Activated naive CD4-positive, alpha-beta T cell treated with anti-CD3 and anti-CD28 coated beads, Interleukin-2, amount 50 U/mL, for 72 hours (primary cell): ENCODE measurements around the gene C10orf90. TPM values are rescaled to one million over a fixed set of nuclear protein-coding genes. Genes with fewer than 3 reads are reported as not detected.
"Not testable (repeated sequence)": the region's sequence is repeated elsewhere in the genome, so short reads cannot be mapped to it uniquely, and the experiment has no call there.

ENCODE experiments used
- ATAC-seq, 2 donors: fragments of 150-1000 bp; cut with Tn5 transposase; 2 replicates each; pipeline ENCODE4 v1.10.0; 2021; ENCODE audit warnings: mild to moderate bottlenecking in 2 of 2, moderate library complexity in 2 of 2
- DNase-seq, 2 donors: peaks; one replicate each; pipeline ENCODE4 v3.0.0; 2021 to 2022; ENCODE audit warnings: low spot score in 2 of 2
- H3K27ac Mint-ChIP-seq, 2 donors: one replicate each; pipeline ENCODE4 v1.8.0; 2022; ENCODE audit warnings: mild to moderate bottlenecking in 2 of 2, mixed read lengths in 2 of 2
- H3K36me3 Mint-ChIP-seq, 2 donors: one replicate each; pipeline ENCODE4 v1.8.0; 2022; ENCODE audit warnings: mixed read lengths in 2 of 2
- H3K9me3 Mint-ChIP-seq, 2 donors: one replicate each; pipeline ENCODE4 v1.8.0; 2022; ENCODE audit warnings: mixed read lengths in 2 of 2
- total RNA-seq, 2 donors: library from RNA; stranded (reverse); gene quantifications; one replicate each; pipeline ENCODE4 v1.2.3, GENCODE V29; 2022

C10orf90 gene
- total RNA-seq, 2 donors from 2014 or later, result not detected

DNA sequence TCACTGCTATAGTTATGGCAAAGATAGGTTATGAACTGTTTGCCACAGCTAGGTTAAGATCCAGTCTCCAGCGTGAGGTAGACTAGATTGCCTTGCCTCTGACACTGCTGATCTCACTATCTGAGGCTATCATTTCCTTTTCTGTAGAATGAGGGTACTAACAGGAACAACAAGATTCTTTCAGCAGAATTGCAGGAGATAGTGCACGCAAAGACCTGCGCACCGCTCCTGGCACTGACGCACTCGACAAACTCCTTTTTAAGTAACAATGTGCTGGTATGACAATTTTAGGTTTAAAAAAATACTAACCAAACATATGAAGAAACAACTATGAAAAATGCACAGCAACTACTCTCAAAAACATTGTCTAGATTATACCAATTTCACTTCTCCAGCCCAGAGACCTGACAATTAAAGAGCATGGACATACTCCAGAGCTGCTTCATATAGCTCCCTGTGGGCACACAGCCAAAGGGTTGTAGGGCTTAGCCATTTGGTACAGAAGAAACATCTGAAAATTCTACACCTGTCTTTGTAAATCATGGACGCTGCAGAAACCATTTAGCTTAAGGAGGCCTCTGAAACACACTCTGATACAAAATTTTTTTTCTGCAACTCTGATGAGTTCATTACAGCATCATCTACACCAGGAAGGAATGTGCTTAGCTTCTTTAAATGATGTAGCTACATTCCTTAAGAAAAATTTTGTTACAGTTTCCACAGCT, 290.0 kb downstream of the C10orf90 start:
- DNase-seq, result no peak
- no peak overlapping the region for H3K27ac Mint-ChIP-seq
- H3K9me3 Mint-ChIP-seq, result peaks cover 4 to 5% of the 10 kb centered on the region in 2 donors
- H3K36me3 Mint-ChIP-seq, result no peaks in the 10 kb centered on the region
- no peak for ATAC-seq

DNA sequence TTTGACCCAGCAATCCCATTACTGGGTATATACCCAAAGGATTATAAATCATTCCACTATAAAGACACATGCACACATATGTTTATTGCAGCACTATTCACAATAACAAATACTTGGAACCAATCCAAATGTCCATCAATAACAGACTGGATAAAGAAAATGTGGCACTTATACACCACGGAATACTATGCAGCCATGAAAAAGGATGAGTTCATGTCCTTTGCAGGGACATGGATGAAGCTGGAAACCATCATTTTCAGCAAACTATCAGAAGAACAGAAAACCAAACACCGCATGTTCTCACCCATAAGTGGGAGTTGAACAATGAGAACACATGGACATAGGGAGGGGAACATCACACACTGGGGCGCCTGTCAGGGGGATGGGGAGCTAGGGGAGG, 291.3 kb downstream of the C10orf90 start:
- not testable (repeated sequence) for DNase-seq, ATAC-seq, H3K36me3 Mint-ChIP-seq, H3K27ac Mint-ChIP-seq
- peaks cover 10 to 15% of the 10 kb centered on the region in 2 donors for H3K9me3 Mint-ChIP-seq

- Mint-ChIP-seq H3K27ac (no peak overlapping the region), H3K9me3 (peaks cover 14 to 24% of the 10 kb centered on the region in 2 donors), H3K36me3 (no peaks in the 10 kb centered on the region)
- DNase-seq (no peak), ATAC-seq (no peak)
These were observed 293.5 kb downstream of the C10orf90 start for GRCh38 chr10:126376956-126377355.

GRCh38 chr10:126375926-126376554, 294.5 kb downstream of the C10orf90 start:
- no peak overlapping the region for H3K27ac Mint-ChIP-seq
- H3K36me3 Mint-ChIP-seq, result no peaks in the 10 kb centered on the region
- H3K9me3 Mint-ChIP-seq, result peaks cover 14 to 24% of the 10 kb centered on the region in 2 donors
- ATAC-seq, result no peak
- no peak for DNase-seq

DNA sequence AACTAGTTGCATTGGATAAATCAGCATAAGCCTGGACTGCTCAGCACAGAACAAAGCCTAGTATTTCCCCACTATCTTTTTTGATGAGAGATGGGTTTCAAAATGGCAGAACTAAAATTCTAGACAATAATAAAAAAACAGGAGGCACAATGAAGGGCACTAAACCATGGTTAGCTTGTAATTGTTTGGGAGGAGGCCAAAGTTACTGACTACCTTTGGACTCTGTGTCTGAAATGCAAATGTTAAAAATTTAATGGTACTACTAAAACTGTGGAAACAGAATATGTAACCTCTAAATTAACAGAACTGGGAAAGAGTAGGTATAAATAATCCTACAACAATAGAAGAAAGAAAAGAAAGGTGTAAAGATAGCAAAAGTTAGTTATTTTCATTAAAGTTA, 295.2 kb downstream of the C10orf90 start:
- Mint-ChIP-seq H3K9me3 (peaks cover 14 to 24% of the 10 kb centered on the region in 2 donors), H3K36me3 (no peaks in the 10 kb centered on the region), H3K27ac (no peak overlapping the region)
- no peak for DNase-seq
- ATAC-seq, result no peak

Other genes starting within 250 kb of the C10orf90 start
- 1 to 10 TPM; 1.1 TPM for gene DOCK1, start 234.7 kb upstream of the C10orf90 start, total RNA-seq